Muscle layer of colon (tissue), 2 donors: ENCODE measurements around the gene ASAP2.

Source experiments
- H3K27ac ChIP-seq: one replicate; pipeline ENCODE4 v1.7.0; 2013; ENCODE audit warnings: low read depth, mild to moderate bottlenecking, low read length, moderate library complexity
- H3K27me3 ChIP-seq, 2 donors: one replicate each; pipeline ENCODE4 v1.7.0; 2013; ENCODE audit warnings: low read length in 2 of 2, mild to moderate bottlenecking in 2 of 2; ENCODE audit not compliant: insufficient read depth in 2 of 2, control insufficient read depth in 1 of 2
- H3K36me3 ChIP-seq: one replicate; pipeline ENCODE4 v1.7.0; 2013; ENCODE audit warnings: mild to moderate bottlenecking, low read length; ENCODE audit not compliant: insufficient read depth
- H3K4me1 ChIP-seq: one replicate; pipeline ENCODE4 v1.7.0; 2013; ENCODE audit warnings: mild to moderate bottlenecking, low read length; ENCODE audit not compliant: insufficient read depth
- H3K4me3 ChIP-seq, 2 donors: one replicate each; pipeline ENCODE4 v1.7.0; 2013; ENCODE audit warnings: low read length in 2 of 2, low read depth in 1 of 2, mild to moderate bottlenecking in 1 of 2, moderate library complexity in 1 of 2
- H3K9ac ChIP-seq: one replicate; pipeline ENCODE4 v1.7.0; 2013; ENCODE audit warnings: low read length
- H3K9me3 ChIP-seq: one replicate; pipeline ENCODE4 v1.7.0; 2013; ENCODE audit warnings: mild to moderate bottlenecking, low read length
- donor health status: abdominal sarcoma.
- donor health status: Adenocarcinoma of cecum.

ASAP2 gene

DNA sequence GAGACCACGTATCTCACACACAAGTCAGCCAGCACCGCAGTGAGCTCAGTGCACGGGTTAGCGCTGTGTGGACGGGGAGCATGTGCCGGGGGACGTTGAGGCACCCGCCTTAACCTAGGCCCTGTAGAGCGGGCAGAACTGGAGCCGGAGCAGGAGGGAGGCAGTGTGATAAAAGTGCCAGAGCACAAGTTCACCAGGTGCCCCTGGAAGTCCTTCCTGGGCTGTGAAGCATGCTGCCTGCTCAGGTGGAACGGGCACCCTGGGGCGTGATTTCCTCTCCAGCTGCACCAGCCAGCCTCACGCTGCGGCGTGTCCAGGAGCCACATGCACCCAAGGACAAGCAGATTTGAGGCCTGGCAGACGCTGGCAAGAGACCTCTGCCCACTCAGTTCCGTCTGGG lies 166.4 kb downstream of the ASAP2 start:
- Histone ChIP-seq H3K4me3 (no peak overlapping the region), H3K27me3 (no peaks in the 10 kb centered on the region), H3K4me1 (peaks cover 3% of the 10 kb centered on the region), H3K36me3 (peaks cover 57% of the 10 kb centered on the region), H3K9me3 (no peaks in the 10 kb centered on the region), H3K9ac (no peak overlapping the region), H3K27ac (no peak overlapping the region)

- H3K4me3 ChIP-seq: no peak overlapping the region
- H3K27me3 ChIP-seq: no peaks in the 10 kb centered on the region
- H3K9me3 ChIP-seq: no peaks in the 10 kb centered on the region
- peaks cover 53% of the 10 kb centered on the region for H3K36me3 ChIP-seq
- no peak overlapping the region for H3K9ac ChIP-seq
- H3K4me1 ChIP-seq: peaks cover 4% of the 10 kb centered on the region
- H3K27ac ChIP-seq: no peak overlapping the region
Observed at GRCh38 chr2:9373476-9373875, 166.9 kb downstream of the ASAP2 start.

GRCh38 chr2:9374071-9374730 lies 167.6 kb downstream of the ASAP2 start:
- H3K27ac ChIP-seq: no peak overlapping the region
- H3K4me1 ChIP-seq: peaks cover 10% of the 10 kb centered on the region
- H3K9ac ChIP-seq: no peak overlapping the region
- H3K36me3 ChIP-seq: peaks cover 48% of the 10 kb centered on the region
- H3K9me3 ChIP-seq: no peaks in the 10 kb centered on the region
- no peaks in the 10 kb centered on the region for H3K27me3 ChIP-seq
- H3K4me3 ChIP-seq: no peak overlapping the region

- H3K4me3 ChIP-seq: no peak overlapping the region
- H3K4me1 ChIP-seq: peaks cover 14% of the 10 kb centered on the region
- no peaks in the 10 kb centered on the region for H3K27me3 ChIP-seq
- H3K9ac ChIP-seq: no peak overlapping the region
- no peaks in the 10 kb centered on the region for H3K9me3 ChIP-seq
- peaks cover 45% of the 10 kb centered on the region for H3K36me3 ChIP-seq
- no peak overlapping the region for H3K27ac ChIP-seq
Observed at GRCh38 chr2:9375857-9376428, 169.3 kb downstream of the ASAP2 start.

DNA sequence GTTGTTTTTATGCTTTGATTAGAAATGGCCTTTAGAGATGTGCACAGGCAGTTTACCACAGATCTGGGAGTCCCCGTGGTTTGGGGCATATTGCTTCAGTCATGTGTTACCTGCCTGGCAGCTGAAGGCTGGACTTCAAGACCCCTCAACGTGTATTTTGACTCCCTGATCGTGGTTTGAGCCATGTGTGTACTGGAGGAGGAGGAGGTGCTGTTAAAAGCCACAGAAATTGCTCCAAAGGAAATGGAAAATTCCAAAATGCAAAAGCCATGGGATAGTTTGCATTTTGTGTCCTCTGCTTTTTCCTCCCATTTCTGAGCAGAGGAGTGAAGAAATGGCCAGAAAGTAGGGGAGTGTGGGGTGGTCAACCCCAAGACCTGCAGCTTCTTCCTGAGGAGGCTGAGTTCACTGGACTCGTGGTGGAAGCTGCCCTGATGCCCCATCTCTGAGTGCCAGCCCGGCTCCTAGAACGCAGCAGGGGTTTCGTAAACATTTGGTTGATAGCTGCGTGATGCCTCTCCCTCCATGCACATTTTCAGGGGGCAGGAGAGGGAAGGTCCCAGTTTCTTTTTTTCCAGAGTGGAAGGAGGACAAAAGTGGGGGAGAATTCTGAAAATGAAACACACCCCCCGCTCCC lies 171.0 kb downstream of the ASAP2 start:
- H3K9me3 ChIP-seq: no peaks in the 10 kb centered on the region
- H3K27ac ChIP-seq: no peak overlapping the region
- no peak overlapping the region for H3K4me3 ChIP-seq
- no peaks in the 10 kb centered on the region for H3K27me3 ChIP-seq
- H3K9ac ChIP-seq: no peak overlapping the region
- H3K4me1 ChIP-seq: peaks cover 20% of the 10 kb centered on the region
- peaks cover 56% of the 10 kb centered on the region for H3K36me3 ChIP-seq

DNA sequence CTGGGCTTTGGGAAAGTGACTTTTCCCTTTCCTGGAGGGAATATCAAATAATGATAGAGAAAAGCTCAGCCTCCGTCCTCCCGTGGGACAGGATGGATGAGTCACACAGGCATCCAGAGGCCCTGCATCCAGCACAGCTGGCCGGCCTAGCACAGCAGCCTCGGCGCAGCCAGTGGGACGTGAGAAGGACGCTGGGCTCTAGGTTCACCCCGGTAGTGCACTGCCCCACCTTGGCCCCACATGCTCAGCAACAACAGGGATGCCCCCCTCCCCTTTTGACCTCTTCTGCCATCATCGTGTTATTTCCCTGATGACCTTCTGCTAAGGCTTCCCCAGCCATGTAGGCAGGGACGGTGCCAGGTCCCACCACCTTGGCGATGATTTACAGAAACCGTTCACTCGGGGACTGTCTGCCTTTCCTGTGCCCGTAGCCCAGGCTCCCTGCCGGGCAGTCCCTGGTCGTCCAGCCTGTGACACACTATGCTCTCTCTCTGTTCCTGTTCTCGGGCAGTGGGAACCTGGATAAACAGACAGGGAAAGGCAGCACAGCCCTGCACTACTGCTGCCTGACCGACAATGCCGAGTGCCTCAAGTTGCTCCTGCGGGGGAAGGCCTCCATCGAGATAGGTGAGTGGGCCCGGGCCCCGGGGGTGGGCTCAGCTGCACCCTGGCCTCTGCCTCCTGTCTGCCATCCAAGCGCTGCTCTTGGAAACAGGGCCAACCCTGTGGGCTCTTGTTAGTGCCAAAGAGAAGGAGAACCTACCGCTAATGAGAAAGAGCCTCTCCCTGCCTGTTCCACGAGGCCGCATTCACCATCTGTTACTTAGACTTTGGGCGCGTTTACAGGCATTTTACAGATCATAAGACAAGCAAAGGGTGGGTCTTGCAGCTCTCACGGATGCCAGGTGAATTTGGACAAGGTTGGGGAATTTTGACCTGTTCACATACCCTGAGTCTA lies 172.1 kb downstream of the ASAP2 start:
- H3K9ac ChIP-seq: no peak overlapping the region
- no peak overlapping the region for H3K27ac ChIP-seq
- H3K4me3 ChIP-seq: no peak overlapping the region
- no peaks in the 10 kb centered on the region for H3K27me3 ChIP-seq
- H3K4me1 ChIP-seq: peaks cover 20% of the 10 kb centered on the region
- H3K9me3 ChIP-seq: no peaks in the 10 kb centered on the region
- peaks cover 55% of the 10 kb centered on the region for H3K36me3 ChIP-seq

GRCh38 chr2:9379391-9379755 lies 172.8 kb downstream of the ASAP2 start:
- H3K9me3 ChIP-seq: no peaks in the 10 kb centered on the region
- H3K36me3 ChIP-seq: peaks cover 53% of the 10 kb centered on the region

GRCh38 chr2:9380702-9381628 lies 174.4 kb downstream of the ASAP2 start:
- H3K4me1 ChIP-seq: peaks cover 24% of the 10 kb centered on the region
- H3K9ac ChIP-seq: no peak overlapping the region
- no peaks in the 10 kb centered on the region for H3K9me3 ChIP-seq
- peaks cover 56% of the 10 kb centered on the region for H3K36me3 ChIP-seq
- no peaks in the 10 kb centered on the region for H3K27me3 ChIP-seq
- H3K4me3 ChIP-seq: no peak overlapping the region
- H3K27ac ChIP-seq: no peak overlapping the region

More at GRCh38 chr2:9379391-9379755, 172.8 kb downstream of the ASAP2 start:
- Histone ChIP-seq H3K9ac (no peak overlapping the region), H3K27me3 (no peaks in the 10 kb centered on the region), H3K4me1 (peaks cover 20% of the 10 kb centered on the region), H3K4me3 (no peak overlapping the region), H3K27ac (no peak overlapping the region)

DNA sequence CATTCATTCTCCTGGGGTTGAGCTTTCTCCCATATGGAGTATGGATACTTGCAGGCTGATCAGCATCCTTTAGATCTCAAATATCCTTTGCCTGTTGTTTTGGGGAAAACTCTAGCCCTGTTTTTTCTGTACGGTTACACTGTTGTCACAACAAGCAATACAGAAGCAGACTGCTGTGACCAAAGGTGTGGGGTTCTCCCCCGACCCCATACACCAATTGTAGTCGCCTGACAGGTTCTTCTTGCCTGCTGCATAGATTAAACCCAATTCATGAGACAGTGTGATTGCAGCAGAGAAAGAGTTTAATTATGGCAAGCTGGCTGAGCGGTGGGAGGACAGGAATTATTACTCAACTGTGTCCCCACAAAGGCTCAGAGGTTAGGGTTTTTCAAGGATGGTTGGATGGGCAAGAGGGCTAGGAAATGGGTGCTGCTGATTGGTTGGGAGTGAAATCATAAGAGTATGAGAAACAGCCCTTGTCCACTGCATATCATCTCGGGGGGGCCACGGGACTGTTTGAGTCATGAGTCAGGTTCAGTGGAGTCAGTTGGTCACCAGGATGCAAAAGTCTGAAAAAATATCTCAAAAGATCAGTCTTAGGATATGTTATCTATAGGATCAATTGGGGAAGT lies 176.1 kb downstream of the ASAP2 start:
- no peak overlapping the region for H3K27ac ChIP-seq
- H3K36me3 ChIP-seq: peaks cover 55% of the 10 kb centered on the region
- no peak overlapping the region for H3K9ac ChIP-seq
- H3K4me3 ChIP-seq: no peak overlapping the region
- H3K4me1 ChIP-seq: peaks cover 34% of the 10 kb centered on the region
- no peaks in the 10 kb centered on the region for H3K9me3 ChIP-seq
- H3K27me3 ChIP-seq: no peaks in the 10 kb centered on the region

- Histone ChIP-seq H3K27me3 (no peaks in the 10 kb centered on the region), H3K36me3 (peaks cover 68% of the 10 kb centered on the region), H3K4me3 (no peak overlapping the region), H3K27ac (no peak overlapping the region), H3K9ac (no peak overlapping the region), H3K4me1 (peaks cover 27% of the 10 kb centered on the region), H3K9me3 (no peaks in the 10 kb centered on the region)
Observed at GRCh38 chr2:9384521-9384920, 177.9 kb downstream of the ASAP2 start.
